ENCODE data around the gene TUBA1C. TPM values are rescaled to one million over a fixed set of nuclear protein-coding genes. Genes with fewer than 3 reads are reported as not detected.

TUBA1C gene
- total RNA-seq, 4 donors from 2014 or later: 53.9 to 130 (median 72.5) TPM

GRCh38 chr12:49223590-49224369, 41.1 kb upstream of the TUBA1C start:
- H3K27me3 ChIP-seq: no peaks in the 10 kb centered on the region
- no peak for ATAC-seq
- TF ChIP-seq POLR2A (IDR thresholded peaks at IDR 0.05): no peak
- TF ChIP-seq CTCF (IDR thresholded peaks at IDR 0.05 in 4 of 5, conservative IDR thresholded peaks at IDR 0.05 in 1 of 5): no peak
- H3K9me3 ChIP-seq: no peaks in the 10 kb centered on the region
- H3K4me1 ChIP-seq: peaks cover 0 to 7% of the 10 kb centered on the region in 2 donors
- no peak overlapping the region for H3K27ac ChIP-seq
- in situ Hi-C loops (cut with MboI; ENCODE audit: low sequenced_read_pairs in 4 of 4) (no loop called here), intact Hi-C loops (cut with DNase I; ENCODE audit: low total_unique reads) (no loop called here)
- H3K4me3 ChIP-seq: no peak overlapping the region
- H3K36me3 ChIP-seq: no peaks in the 10 kb centered on the region
- DNase-seq: no peak

- in situ Hi-C loops (cut with MboI; ENCODE audit: low sequenced_read_pairs in 4 of 4): loop anchor here in 1 of 4 donors (25.0 kb wide), 1 partner anchor 138 kb away; the partner anchor contains the start of gene DHH
Observed at GRCh38 chr12:49225576-49226166, 39.2 kb upstream of the TUBA1C start.

GRCh38 chr12:49227713-49228112, 37.2 kb upstream of the TUBA1C start:
- DNase-seq (no peak), ATAC-seq (no peak)
- TF ChIP-seq POLR2A (IDR thresholded peaks at IDR 0.05) (no peak), CTCF (IDR thresholded peaks at IDR 0.05 in 4 of 5, conservative IDR thresholded peaks at IDR 0.05 in 1 of 5) (no peak)
- H3K4me3 ChIP-seq: no peak overlapping the region
- intact Hi-C loops (cut with DNase I; ENCODE audit: low total_unique reads): no loop called here
- H3K4me1 ChIP-seq: peaks cover 2 to 5% of the 10 kb centered on the region in 2 donors
- in situ Hi-C loops (cut with MboI; ENCODE audit: low sequenced_read_pairs in 4 of 4): loop anchor here in 1 of 4 donors (25.0 kb wide), 1 partner anchor 140 kb away; the partner anchor contains the start of gene DHH
- H3K9me3 ChIP-seq: no peaks in the 10 kb centered on the region
- no peaks in the 10 kb centered on the region for H3K27me3 ChIP-seq
- no peaks in the 10 kb centered on the region for H3K36me3 ChIP-seq
- no peak overlapping the region for H3K27ac ChIP-seq

More at GRCh38 chr12:49225576-49226166, 39.2 kb upstream of the TUBA1C start:
- Histone ChIP-seq H3K4me1 (peaks cover 0 to 7% of the 10 kb centered on the region in 2 donors), H3K4me3 (no peak overlapping the region), H3K9me3 (no peaks in the 10 kb centered on the region), H3K27me3 (no peaks in the 10 kb centered on the region), H3K27ac (no peak overlapping the region), H3K36me3 (no peaks in the 10 kb centered on the region)
- intact Hi-C loops (cut with DNase I; ENCODE audit: low total_unique reads): no loop called here
- TF ChIP-seq CTCF (IDR thresholded peaks at IDR 0.05 in 4 of 5, conservative IDR thresholded peaks at IDR 0.05 in 1 of 5): no peak
- TF ChIP-seq POLR2A (IDR thresholded peaks at IDR 0.05): no peak
- DNase-seq (no peak), ATAC-seq (no peak)

GRCh38 chr12:49228653-49229052, 36.2 kb upstream of the TUBA1C start:
- Histone ChIP-seq H3K4me3 (no peak overlapping the region), H3K9me3 (no peaks in the 10 kb centered on the region), H3K27ac (no peak overlapping the region), H3K36me3 (no peaks in the 10 kb centered on the region), H3K4me1 (peaks cover 7% of the 10 kb centered on the region in 2 donors), H3K27me3 (no peaks in the 10 kb centered on the region)
- DNase-seq: no peak
- TF ChIP-seq CTCF (IDR thresholded peaks at IDR 0.05 in 4 of 5, conservative IDR thresholded peaks at IDR 0.05 in 1 of 5) (no peak), POLR2A (IDR thresholded peaks at IDR 0.05) (no peak)
- no peak for ATAC-seq
- in situ Hi-C loops (cut with MboI; ENCODE audit: low sequenced_read_pairs in 4 of 4): loop anchor here in 1 of 4 donors (25.0 kb wide), 1 partner anchor 141 kb away; the partner anchor contains the start of gene DHH
- intact Hi-C loops (cut with DNase I; ENCODE audit: low total_unique reads): no loop called here

Data from gastrocnemius medialis (tissue), 4 donors.